Measurements from ENCODE around the gene CDK17.

DNA sequence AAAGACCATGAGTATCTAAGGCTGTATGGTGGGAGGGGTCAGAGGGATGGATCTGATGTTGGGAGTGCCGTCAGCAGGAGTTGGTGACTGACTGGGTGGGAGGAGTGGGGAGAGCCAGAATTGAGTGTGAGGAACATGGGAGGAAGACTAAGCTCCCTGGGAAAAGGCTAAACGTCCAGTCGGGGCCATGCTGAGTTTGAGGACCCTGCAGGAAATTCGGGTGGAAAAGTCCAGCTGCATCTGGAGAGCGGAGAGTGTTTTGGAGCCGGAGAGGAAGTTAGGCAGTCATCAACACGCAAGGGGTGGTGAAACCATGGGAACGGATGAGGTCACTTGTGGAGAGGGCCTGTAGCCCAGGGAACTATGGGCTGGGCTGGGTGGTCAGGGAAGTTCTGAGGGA lies 145.2 kb downstream of the CDK17 start:
- TF ChIP-seq, protein P1, sequence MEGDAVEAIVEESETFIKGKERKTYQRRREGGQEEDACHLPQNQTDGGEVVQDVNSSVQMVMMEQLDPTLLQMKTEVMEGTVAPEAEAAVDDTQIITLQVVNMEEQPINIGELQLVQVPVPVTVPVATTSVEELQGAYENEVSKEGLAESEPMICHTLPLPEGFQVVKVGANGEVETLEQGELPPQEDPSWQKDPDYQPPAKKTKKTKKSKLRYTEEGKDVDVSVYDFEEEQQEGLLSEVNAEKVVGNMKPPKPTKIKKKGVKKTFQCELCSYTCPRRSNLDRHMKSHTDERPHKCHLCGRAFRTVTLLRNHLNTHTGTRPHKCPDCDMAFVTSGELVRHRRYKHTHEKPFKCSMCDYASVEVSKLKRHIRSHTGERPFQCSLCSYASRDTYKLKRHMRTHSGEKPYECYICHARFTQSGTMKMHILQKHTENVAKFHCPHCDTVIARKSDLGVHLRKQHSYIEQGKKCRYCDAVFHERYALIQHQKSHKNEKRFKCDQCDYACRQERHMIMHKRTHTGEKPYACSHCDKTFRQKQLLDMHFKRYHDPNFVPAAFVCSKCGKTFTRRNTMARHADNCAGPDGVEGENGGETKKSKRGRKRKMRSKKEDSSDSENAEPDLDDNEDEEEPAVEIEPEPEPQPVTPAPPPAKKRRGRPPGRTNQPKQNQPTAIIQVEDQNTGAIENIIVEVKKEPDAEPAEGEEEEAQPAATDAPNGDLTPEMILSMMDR (IDR thresholded peaks at IDR 0.05): no peak
- no peak for TF ChIP-seq ZFX (IDR thresholded peaks at IDR 0.05; ENCODE audit: borderline replicate concordance)
